Sigmoid colon (tissue), 4 donors: ENCODE data around the gene SLC5A1.

ENCODE experiments used
- CTCF ChIP-seq, 4 experiments: fragments of 450-650 bp in 3 of 4; fragments of 200-600 bp in 1 of 4; IDR thresholded peaks; one replicate each; pipeline ENCODE4 v1.5.1; 2016 to 2019; ENCODE audit warnings: antibody characterized with exemption in 4 of 4, mild to moderate bottlenecking in 3 of 4, moderate library complexity in 2 of 4
- POLR2A ChIP-seq, 2 donors: fragments of 450-650 bp; IDR thresholded peaks; one replicate each; pipeline ENCODE4 v1.6.1; 2016; ENCODE audit warnings: antibody characterized with exemption in 2 of 2, mild to moderate bottlenecking in 2 of 2, moderate library complexity in 2 of 2
- POLR2AphosphoS5 ChIP-seq, 4 donors: sonication (generic); formaldehyde crosslinking; IDR thresholded peaks; one replicate each; pipeline ENCODE4 v1.6.1; 2017; ENCODE audit warnings: antibody characterized with exemption in 4 of 4

GRCh38 chr22:32067613-32068012 is 24.6 kb downstream of the SLC5A1 start:
- TF ChIP-seq CTCF (IDR thresholded peaks at IDR 0.05) (no peak), POLR2A (IDR thresholded peaks at IDR 0.05) (no peak), POLR2AphosphoS5 (IDR thresholded peaks at IDR 0.05) (no peak)
